GM12891 (cell line): ENCODE measurements around the gene DIP2B.
"Not testable (repeated sequence)": the region's sequence is repeated elsewhere in the genome, so short reads cannot be mapped to it uniquely, and the experiment has no call there.

Source experiments
- DNase-seq: peaks from one replicate; pipeline ENCODE4 v3.0.0; 2011; ENCODE audit warnings: low spot score; ENCODE audit not compliant: insufficient read length
- FAIRE-seq: peaks from 2 replicates; lab custom pipeline; 2011; peaks lifted over from hg19 to GRCh38; lab: Jason Lieb, UNC
- PAX5 ChIP-seq: IDR thresholded peaks from 2 replicates; pipeline ENCODE4 v1.6.1; 2011; ENCODE audit warnings: low read length, moderate library complexity, mild to moderate bottlenecking; ENCODE audit not compliant: insufficient read depth, severe bottlenecking
- POLR2A ChIP-seq: IDR thresholded peaks from 2 replicates; pipeline ENCODE4 v1.6.1; 2011; ENCODE audit warnings: low read depth, low read length, control low read depth
- POLR2AphosphoS5 ChIP-seq: IDR thresholded peaks from 2 replicates; pipeline ENCODE4 v1.6.1; 2011; ENCODE audit warnings: low read depth, low read length, control low read depth
- POU2F2 ChIP-seq: IDR thresholded peaks from 2 replicates; pipeline ENCODE4 v1.6.1; 2011; ENCODE audit warnings: low read depth, mild to moderate bottlenecking, control low read depth, low read length, moderate library complexity
- SPI1 ChIP-seq: IDR thresholded peaks from 2 replicates; pipeline ENCODE4 v1.6.1; 2011; ENCODE audit warnings: low read depth, low read length, control low read depth
- TAF1 ChIP-seq: IDR thresholded peaks from 2 replicates; pipeline ENCODE4 v1.6.1; 2011; ENCODE audit warnings: low read depth, low read length, control low read depth

DIP2B gene

GRCh38 chr12:50529345-50529744, 24.6 kb downstream of the DIP2B start:
- DNase-seq (no peak), FAIRE-seq (no peak)
- peak; percentile 42; the same call in 1 of the 2 replicates for TF ChIP-seq SPI1
- TF ChIP-seq POU2F2 = no peak

GRCh38 chr12:50530532-50530931, 25.7 kb downstream of the DIP2B start:
- DNase-seq (no peak), FAIRE-seq (no peak)
- TF ChIP-seq TAF1 = no peak
- no peak for TF ChIP-seq POU2F2
- no peak for TF ChIP-seq PAX5
- no peak for TF ChIP-seq POLR2A
- TF ChIP-seq SPI1 = no peak
- no peak for TF ChIP-seq POLR2AphosphoS5

- TF ChIP-seq SPI1 = no peak
- no peak for TF ChIP-seq PAX5
- no peak for TF ChIP-seq POLR2A
- TF ChIP-seq TAF1 = no peak
- no peak for TF ChIP-seq POLR2AphosphoS5
- no peak for TF ChIP-seq POU2F2
- FAIRE-seq = peak; percentile 72
- DNase-seq = no peak
Measured at GRCh38 chr12:50533203-50533584, 28.4 kb downstream of the DIP2B start.

- DNase-seq = no peak
- no peak for TF ChIP-seq POLR2A
- no peak for TF ChIP-seq SPI1
- no peak for TF ChIP-seq POU2F2
- TF ChIP-seq POLR2AphosphoS5 = no peak
- TF ChIP-seq PAX5 = no peak
- TF ChIP-seq TAF1 = no peak
- no peak for FAIRE-seq
Measured at GRCh38 chr12:50533971-50534370, 29.2 kb downstream of the DIP2B start.

GRCh38 chr12:50536831-50537537, 32.2 kb downstream of the DIP2B start:
- TF ChIP-seq PAX5 (no peak), POLR2AphosphoS5 (no peak), POU2F2 (no peak), TAF1 (no peak), SPI1 (no peak), POLR2A (no peak)
- FAIRE-seq (no peak), DNase-seq (no peak)

GRCh38 chr12:50537538-50537919, 32.7 kb downstream of the DIP2B start:
- FAIRE-seq (peak; percentile 52), DNase-seq (no peak)
- no peak for TF ChIP-seq POLR2AphosphoS5
- TF ChIP-seq POU2F2 = no peak
- TF ChIP-seq TAF1 = no peak
- TF ChIP-seq SPI1 = no peak
- TF ChIP-seq PAX5 = no peak
- TF ChIP-seq POLR2A = no peak

GRCh38 chr12:50538182-50538581, 33.4 kb downstream of the DIP2B start:
- DNase-seq (no peak), FAIRE-seq (no peak)
- TF ChIP-seq POLR2A (no peak), SPI1 (peak; percentile 74), POU2F2 (no peak), PAX5 (no peak), POLR2AphosphoS5 (no peak), TAF1 (no peak)

- FAIRE-seq (no peak), DNase-seq (no peak)
- TF ChIP-seq POLR2AphosphoS5 (no peak), PAX5 (no peak), TAF1 (no peak), SPI1 (no peak), POLR2A (no peak), POU2F2 (no peak)
Measured at GRCh38 chr12:50541139-50541538, 36.4 kb downstream of the DIP2B start.

- FAIRE-seq (no peak), DNase-seq (no peak)
- no peak for TF ChIP-seq POLR2A
- no peak for TF ChIP-seq PAX5
- TF ChIP-seq POLR2AphosphoS5 = no peak
- no peak for TF ChIP-seq SPI1
- TF ChIP-seq POU2F2 = no peak
- TF ChIP-seq TAF1 = no peak
Measured at GRCh38 chr12:50542448-50542847, 37.7 kb downstream of the DIP2B start.

GRCh38 chr12:50543188-50543587, 38.4 kb downstream of the DIP2B start:
- not testable (repeated sequence) for DNase-seq, FAIRE-seq
